HEK293 (cell line): ENCODE results near the gene MAPK8IP3.
A peak's percentile ranks its signal among the peaks of the same experiment; 100 is the strongest.

ENCODE experiments used
- CTCF ChIA-PET: fragments of 350-600 bp; formaldehyde crosslinking; extraction: SDS; loops from one replicate; lab custom pipeline; 2021; ENCODE audit warnings: antibody characterized with exemption; lab: Yijun Ruan, JAX
- POLR2A ChIA-PET: fragments of 300-600 bp; formaldehyde crosslinking; extraction: SDS; loops from one replicate; lab custom pipeline; 2020; ENCODE audit warnings: antibody characterized with exemption, inconsistent platforms; lab: Yijun Ruan, JAX
- H3K27ac ChIP-seq: fragments of 200-500 bp; sonication (Bioruptor generic); 2 replicates; pipeline ENCODE4 v1.5.1; 2014; ENCODE audit warnings: low read depth, low read length, control low read depth, inconsistent platforms; ENCODE audit errors: extremely low read depth
- H3K36me3 ChIP-seq, 2 experiments: fragments of 200-500 bp in 1 of 2; sonication (Bioruptor generic) in 1 of 2; 1 replicate in 1 of 2; 2 replicates in 1 of 2; pipeline ENCODE4 v1.5.1; 2014 to 2017; ENCODE audit warnings: inconsistent platforms in 2 of 2, low read length in 2 of 2; ENCODE audit not compliant: control insufficient read depth in 2 of 2, insufficient read depth in 1 of 2
- H3K4me1 ChIP-seq: fragments of 200-500 bp; sonication (Bioruptor generic); 2 replicates; pipeline ENCODE4 v1.5.1; 2014; ENCODE audit warnings: mild to moderate bottlenecking, low read length, inconsistent platforms; ENCODE audit not compliant: control insufficient read depth, insufficient read depth
- H3K4me3 ChIP-seq: 2 replicates; pipeline ENCODE4 v1.5.1; 2011; ENCODE audit warnings: low read depth, mild to moderate bottlenecking, control low read depth, low read length, moderate library complexity
- H3K9me3 ChIP-seq: fragments of 200-500 bp; sonication (Bioruptor generic); 2 replicates; pipeline ENCODE4 v1.5.1; 2014; ENCODE audit warnings: low read depth, low read length, inconsistent platforms; ENCODE audit not compliant: control insufficient read depth, insufficient read depth
- AEBP2 ChIP-seq: fragments of 450-650 bp; formaldehyde crosslinking; IDR thresholded peaks from 2 replicates; pipeline ENCODE4 v1.5.1; 2016; ENCODE audit warnings: missing biosample characterization, missing genetic modification characterization, borderline replicate concordance
- GLIS1 ChIP-seq: fragments of 450-650 bp; formaldehyde crosslinking; IDR thresholded peaks from 2 replicates; pipeline ENCODE4 v1.5.1; 2016; ENCODE audit warnings: missing biosample characterization, missing genetic modification characterization
- KLF8 ChIP-seq: fragments of 450-650 bp; formaldehyde crosslinking; IDR thresholded peaks from 2 replicates; pipeline ENCODE4 v1.5.1; 2016; ENCODE audit warnings: missing biosample characterization, missing genetic modification characterization
- ZFP3 ChIP-seq: fragments of 450-650 bp; formaldehyde crosslinking; IDR thresholded peaks from 2 replicates; pipeline ENCODE4 v1.5.1; 2016; ENCODE audit warnings: low read depth, missing biosample characterization, missing genetic modification characterization
- ZNF114 ChIP-seq: fragments of 450-650 bp; formaldehyde crosslinking; IDR thresholded peaks from 2 replicates; pipeline ENCODE4 v1.5.0; 2017; ENCODE audit warnings: missing biosample characterization, missing genetic modification characterization
- ZNF148 ChIP-seq: fragments of 450-650 bp; formaldehyde crosslinking; IDR thresholded peaks from 2 replicates; pipeline ENCODE4 v1.5.0; 2017; ENCODE audit warnings: missing biosample characterization, missing genetic modification characterization, borderline replicate concordance
- ZNF169 ChIP-seq: fragments of 450-650 bp; formaldehyde crosslinking; IDR thresholded peaks from 2 replicates; pipeline ENCODE4 v1.5.1; 2016; ENCODE audit warnings: missing biosample characterization, missing genetic modification characterization
- ZNF350 ChIP-seq: fragments of 450-650 bp; formaldehyde crosslinking; IDR thresholded peaks from 2 replicates; pipeline ENCODE4 v1.5.0; 2017; ENCODE audit warnings: missing biosample characterization, mild to moderate bottlenecking, missing genetic modification characterization
- ZNF48 ChIP-seq: fragments of 450-650 bp; formaldehyde crosslinking; IDR thresholded peaks from 2 replicates; pipeline ENCODE4 v1.5.1; 2016; ENCODE audit warnings: missing biosample characterization, missing genetic modification characterization
- ZNF518A ChIP-seq: fragments of 450-650 bp; formaldehyde crosslinking; conservative IDR thresholded peaks from 2 replicates; pipeline ENCODE4 v1.5.1; 2016; ENCODE audit warnings: low read depth, missing biosample characterization, missing genetic modification characterization
- ZNF629 ChIP-seq: fragments of 450-650 bp; formaldehyde crosslinking; IDR thresholded peaks from 2 replicates; pipeline ENCODE4 v1.5.1; 2017; ENCODE audit warnings: missing biosample characterization, missing genetic modification characterization
- ZNF645 ChIP-seq: fragments of 450-650 bp; formaldehyde crosslinking; IDR thresholded peaks from 2 replicates; pipeline ENCODE4; 2016; ENCODE audit warnings: missing biosample characterization, missing genetic modification characterization
- ZNF692 ChIP-seq: fragments of 450-650 bp; formaldehyde crosslinking; IDR thresholded peaks from 2 replicates; pipeline ENCODE4 v1.5.1; 2016; ENCODE audit warnings: missing biosample characterization, missing genetic modification characterization

Gene MAPK8IP3

GRCh38 chr16:1792836-1793577, 87.0 kb downstream of the MAPK8IP3 start:
- H3K4me3 ChIP-seq: no peak overlapping the region
- H3K4me1 ChIP-seq: no peaks in the 10 kb centered on the region
- CTCF ChIA-PET: interaction anchor here (0.6 kb wide), 1 partner anchor 158 kb away, joined by 3 read pairs; no protein-coding TSS in a partner anchor
- peaks cover 0 to 25% of the 10 kb centered on the region in 2 experiments; a peak in 2 of 3 replicates for H3K36me3 ChIP-seq
- TF ChIP-seq ZNF692 (tag by site-specific recombination) (0 out of 2 replicates have a peak, but pooled peaks have one; percentile 21), ZNF518A (tag by site-specific recombination) (no peak), GLIS1 (tag by site-specific recombination) (peak; percentile 75)
- no peak overlapping the region for H3K27ac ChIP-seq
- POLR2A ChIA-PET: interaction anchor here (0.5 to 3.8 kb wide), 4 partner anchors 10 to 27 kb away, joined by 4 to 19 read pairs (median 4); partner anchors contain the start of genes NUBP2 and SPSB3
- H3K9me3 ChIP-seq: no peaks in the 10 kb centered on the region

GRCh38 chr16:1793578-1794220, 87.7 kb downstream of the MAPK8IP3 start, which contains the start of gene IGFALS:
IGFALS (minus strand) TSS chr16:1793705; CDS start chr16:1793652, 53 bp downstream.
- POLR2A ChIA-PET: interaction anchor here (0.5 to 3.8 kb wide), 3 partner anchors 10 to 27 kb away, joined by 4 to 19 read pairs (median 5); partner anchors contain the start of genes NUBP2 and SPSB3

More at GRCh38 chr16:1793578-1794220, 87.7 kb downstream of the MAPK8IP3 start, which contains the start of gene IGFALS:
- CTCF ChIA-PET: interaction anchor here (0.6 kb wide), 1 partner anchor 158 kb away, joined by 3 read pairs; no protein-coding TSS in a partner anchor
- Histone ChIP-seq H3K4me1 (no peaks in the 10 kb centered on the region), H3K4me3 (no peak within 1 kb of the TSS), H3K9me3 (no peaks in the 10 kb centered on the region), H3K36me3 (peaks cover 0 to 18% of the 10 kb centered on the region in 2 experiments; a peak in 2 of 3 replicates), H3K27ac (no peak within 1 kb of the TSS)
- no peak for TF ChIP-seq ZNF169
- TF ChIP-seq AEBP2 (tag by site-specific recombination): no peak
- TF ChIP-seq ZNF148 (tag by site-specific recombination): no peak
- TF ChIP-seq ZFP3 (tag by site-specific recombination): no peak
- TF ChIP-seq ZNF114 (tag by site-specific recombination): no peak
- no peak for TF ChIP-seq ZNF48 (tag by site-specific recombination)
- no peak for TF ChIP-seq ZNF629 (tag by site-specific recombination)
- TF ChIP-seq KLF8 (tag by site-specific recombination): no peak
- TF ChIP-seq ZNF645 (tag by site-specific recombination): no peak
- TF ChIP-seq ZNF350 (tag by site-specific recombination): no peak
